ENCODE data around the gene CBR4. TPM values are rescaled to one million over a fixed set of nuclear protein-coding genes. Genes with fewer than 3 reads are reported as not detected.

CBR4 gene
- total and polyA plus RNA-seq, 2 experiments from 2014 or later: 36.9 to 38.1 TPM

DNA sequence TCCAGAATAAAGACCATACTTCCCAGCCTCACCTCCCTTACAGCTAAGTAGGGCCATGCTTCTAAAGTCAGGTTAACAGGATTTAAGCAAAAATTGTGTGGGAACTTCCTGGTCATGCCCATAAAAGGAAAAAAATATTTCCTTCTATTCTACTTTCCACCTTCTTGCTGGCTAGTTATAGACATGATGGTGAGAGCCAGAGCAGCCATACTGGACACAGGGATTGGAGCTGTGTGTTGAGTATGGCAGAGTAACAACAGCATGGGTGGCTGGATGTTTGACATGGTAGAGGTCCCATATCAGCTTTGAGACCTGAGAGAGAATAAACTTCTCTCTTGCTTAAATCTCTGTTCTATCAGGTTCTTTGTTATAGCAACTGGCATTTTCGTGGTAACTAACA lies 15.1 kb upstream of the CBR4 start (continued):
- TF ChIP-seq ZNF331 (CRISPR knock-in tag; IDR thresholded peaks at IDR 0.05; ENCODE audit: low read depth): no peak
- TF ChIP-seq, protein P1, sequence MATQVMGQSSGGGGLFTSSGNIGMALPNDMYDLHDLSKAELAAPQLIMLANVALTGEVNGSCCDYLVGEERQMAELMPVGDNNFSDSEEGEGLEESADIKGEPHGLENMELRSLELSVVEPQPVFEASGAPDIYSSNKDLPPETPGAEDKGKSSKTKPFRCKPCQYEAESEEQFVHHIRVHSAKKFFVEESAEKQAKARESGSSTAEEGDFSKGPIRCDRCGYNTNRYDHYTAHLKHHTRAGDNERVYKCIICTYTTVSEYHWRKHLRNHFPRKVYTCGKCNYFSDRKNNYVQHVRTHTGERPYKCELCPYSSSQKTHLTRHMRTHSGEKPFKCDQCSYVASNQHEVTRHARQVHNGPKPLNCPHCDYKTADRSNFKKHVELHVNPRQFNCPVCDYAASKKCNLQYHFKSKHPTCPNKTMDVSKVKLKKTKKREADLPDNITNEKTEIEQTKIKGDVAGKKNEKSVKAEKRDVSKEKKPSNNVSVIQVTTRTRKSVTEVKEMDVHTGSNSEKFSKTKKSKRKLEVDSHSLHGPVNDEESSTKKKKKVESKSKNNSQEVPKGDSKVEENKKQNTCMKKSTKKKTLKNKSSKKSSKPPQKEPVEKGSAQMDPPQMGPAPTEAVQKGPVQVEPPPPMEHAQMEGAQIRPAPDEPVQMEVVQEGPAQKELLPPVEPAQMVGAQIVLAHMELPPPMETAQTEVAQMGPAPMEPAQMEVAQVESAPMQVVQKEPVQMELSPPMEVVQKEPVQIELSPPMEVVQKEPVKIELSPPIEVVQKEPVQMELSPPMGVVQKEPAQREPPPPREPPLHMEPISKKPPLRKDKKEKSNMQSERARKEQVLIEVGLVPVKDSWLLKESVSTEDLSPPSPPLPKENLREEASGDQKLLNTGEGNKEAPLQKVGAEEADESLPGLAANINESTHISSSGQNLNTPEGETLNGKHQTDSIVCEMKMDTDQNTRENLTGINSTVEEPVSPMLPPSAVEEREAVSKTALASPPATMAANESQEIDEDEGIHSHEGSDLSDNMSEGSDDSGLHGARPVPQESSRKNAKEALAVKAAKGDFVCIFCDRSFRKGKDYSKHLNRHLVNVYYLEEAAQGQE (IDR thresholded peaks at IDR 0.05; ENCODE audit: unreplicated experiment): no peak
- TF ChIP-seq NANOG (IDR thresholded peaks at IDR 0.05; ENCODE audit: borderline replicate concordance): no peak
- TF ChIP-seq ZNF114 (CRISPR knock-in tag; IDR thresholded peaks at IDR 0.05): no peak

DNA sequence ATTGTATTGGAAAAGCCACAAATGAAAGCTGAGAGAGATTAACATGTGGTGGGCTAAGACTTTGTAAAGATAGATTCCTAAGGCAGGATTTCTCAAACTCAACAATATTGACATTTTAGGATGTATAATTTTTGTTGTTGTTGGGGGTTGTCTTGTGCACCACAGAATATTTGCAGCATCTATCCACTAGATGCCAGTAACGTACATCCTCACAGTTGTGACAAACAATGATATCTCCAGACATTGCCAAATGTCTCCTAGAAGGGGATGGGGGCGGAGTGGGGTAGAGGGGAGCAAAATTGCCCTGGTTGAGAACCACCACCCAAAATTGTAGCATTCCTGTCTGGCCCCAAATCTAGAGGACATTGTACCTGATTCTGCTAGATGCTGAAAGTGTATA lies 14.7 kb upstream of the CBR4 start:
- Mint-ChIP-seq H3K9me3 (peaks cover 2% of the 10 kb centered on the region; the same call in 1 of the 3 replicates), H3K27me3 (ENCODE audit: insufficient read depth, low read depth, poor library complexity) (peaks cover 6% of the 10 kb centered on the region), H3K27ac (no peak overlapping the region), H3K36me3 (ENCODE audit: low read depth) (no peaks in the 10 kb centered on the region), H3K4me1 (no peaks in the 10 kb centered on the region), H3K4me3 (no peak overlapping the region)
- Histone ChIP-seq H3K9me2 (ENCODE audit: insufficient read depth) (no peaks in the 10 kb centered on the region), H2AFZ (peak overlapping the region; percentile 81; the same call in 1 of the 2 replicates), H3F3A (replicated peaks; ENCODE audit: low read depth) (no peaks in the 10 kb centered on the region), H3K27me3 (ENCODE audit: insufficient read depth) (no peaks in the 10 kb centered on the region), H4K20me1 (replicated peaks; ENCODE audit: insufficient read depth) (no peaks in the 10 kb centered on the region), H3K36me3 (ENCODE audit: insufficient read depth) (no peaks in the 10 kb centered on the region), H3K4me3 (no peak overlapping the region), H3K4me1 (ENCODE audit: insufficient read depth) (no peaks in the 10 kb centered on the region), H3K79me2 (replicated peaks; ENCODE audit: insufficient read depth) (no peaks in the 10 kb centered on the region), H3K4me2 (no peak overlapping the region), H3K27ac (ENCODE audit: low read depth) (no peak overlapping the region)
- DNase-seq (ENCODE audit: low spot score) (peak; percentile 30), ATAC-seq (peak; percentile 44; the same call in 2 of the 3 replicates)
- TF ChIP-seq, protein P2, sequence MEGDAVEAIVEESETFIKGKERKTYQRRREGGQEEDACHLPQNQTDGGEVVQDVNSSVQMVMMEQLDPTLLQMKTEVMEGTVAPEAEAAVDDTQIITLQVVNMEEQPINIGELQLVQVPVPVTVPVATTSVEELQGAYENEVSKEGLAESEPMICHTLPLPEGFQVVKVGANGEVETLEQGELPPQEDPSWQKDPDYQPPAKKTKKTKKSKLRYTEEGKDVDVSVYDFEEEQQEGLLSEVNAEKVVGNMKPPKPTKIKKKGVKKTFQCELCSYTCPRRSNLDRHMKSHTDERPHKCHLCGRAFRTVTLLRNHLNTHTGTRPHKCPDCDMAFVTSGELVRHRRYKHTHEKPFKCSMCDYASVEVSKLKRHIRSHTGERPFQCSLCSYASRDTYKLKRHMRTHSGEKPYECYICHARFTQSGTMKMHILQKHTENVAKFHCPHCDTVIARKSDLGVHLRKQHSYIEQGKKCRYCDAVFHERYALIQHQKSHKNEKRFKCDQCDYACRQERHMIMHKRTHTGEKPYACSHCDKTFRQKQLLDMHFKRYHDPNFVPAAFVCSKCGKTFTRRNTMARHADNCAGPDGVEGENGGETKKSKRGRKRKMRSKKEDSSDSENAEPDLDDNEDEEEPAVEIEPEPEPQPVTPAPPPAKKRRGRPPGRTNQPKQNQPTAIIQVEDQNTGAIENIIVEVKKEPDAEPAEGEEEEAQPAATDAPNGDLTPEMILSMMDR (conservative IDR thresholded peaks at IDR 0.05; ENCODE audit: low read depth in 2 of 2): peak; percentile 42 to 72
- TF ChIP-seq JUNB (IDR thresholded peaks at IDR 0.05; ENCODE audit: unreplicated experiment): no peak

DNA sequence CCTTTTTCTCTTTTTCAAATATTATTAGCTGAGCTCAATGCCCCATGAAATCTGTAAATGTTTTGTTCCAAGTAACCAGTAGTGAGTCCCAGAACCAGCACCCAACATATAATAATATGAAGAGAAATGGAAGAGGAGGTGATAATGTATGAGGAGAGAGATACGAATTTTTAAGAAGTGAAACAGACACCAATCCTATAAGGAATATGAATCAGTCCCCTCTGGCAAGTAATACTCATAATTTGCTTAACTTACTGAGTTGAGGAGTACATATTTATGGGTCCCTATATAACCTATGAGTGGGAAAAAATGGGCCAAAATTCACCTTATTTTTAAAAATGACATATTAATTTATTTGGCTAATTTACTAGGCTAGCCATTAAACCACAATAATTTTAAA lies 8.4 kb upstream of the CBR4 start:
- Histone ChIP-seq H3K27me3 (ENCODE audit: insufficient read depth) (no peaks in the 10 kb centered on the region), H4K20me1 (replicated peaks; ENCODE audit: insufficient read depth) (no peaks in the 10 kb centered on the region), H3K4me3 (no peak overlapping the region), H3K27ac (ENCODE audit: low read depth) (no peak overlapping the region), H3K4me2 (no peak overlapping the region), H3F3A (replicated peaks; ENCODE audit: low read depth) (no peaks in the 10 kb centered on the region), H3K4me1 (ENCODE audit: insufficient read depth) (peaks cover 10% of the 10 kb centered on the region; the same call in 1 of the 2 replicates), H2AFZ (peak overlapping the region; percentile 93), H3K36me3 (ENCODE audit: insufficient read depth) (no peaks in the 10 kb centered on the region), H3K79me2 (replicated peaks; ENCODE audit: insufficient read depth) (no peaks in the 10 kb centered on the region), H3K9me2 (ENCODE audit: insufficient read depth) (no peaks in the 10 kb centered on the region)
- H3K27me3 Mint-ChIP-seq (ENCODE audit: insufficient read depth, low read depth, poor library complexity): peaks cover 1% of the 10 kb centered on the region
- ATAC-seq (no peak), DNase-seq (ENCODE audit: low spot score) (no peak)
- H3K4me1 Mint-ChIP-seq: peaks cover 23% of the 10 kb centered on the region
- no peak overlapping the region for H3K27ac Mint-ChIP-seq
- H3K9me3 Mint-ChIP-seq: no peaks in the 10 kb centered on the region
- no peaks in the 10 kb centered on the region for H3K36me3 Mint-ChIP-seq (ENCODE audit: low read depth)
- no peak overlapping the region for H3K4me3 Mint-ChIP-seq
- TF ChIP-seq CREB1 (CRISPR knock-in tag; IDR thresholded peaks at IDR 0.05; ENCODE audit: low read depth) (no peak), JUNB (IDR thresholded peaks at IDR 0.05; ENCODE audit: unreplicated experiment) (no peak)
- TF ChIP-seq, protein P1 (IDR thresholded peaks at IDR 0.05; ENCODE audit: unreplicated experiment): no peak

Data from GM23338 (cell line).